SK-N-MC (cell line): ENCODE measurements around the gene ASPG.

ENCODE experiments used
- DNase-seq: peaks from one replicate; pipeline ENCODE4 v3.0.0-alpha.2; 2011; ENCODE audit warnings: low read depth, low spot score
- H3K27ac ChIP-seq: fragments of 200-600 bp; sonication (generic); 2 replicates; pipeline ENCODE4 v1.5.1; 2016; ENCODE audit warnings: mixed run types
- H3K36me3 ChIP-seq: fragments of 200-600 bp; sonication (generic); 2 replicates; pipeline ENCODE4 v1.6.1; 2017; ENCODE audit warnings: antibody characterized with exemption, low read length, mixed read lengths; ENCODE audit not compliant: insufficient read depth
- H3K4me3 ChIP-seq: fragments of 200-600 bp; sonication (generic); 2 replicates; pipeline ENCODE4 v1.5.1; 2016
- H3K9ac ChIP-seq: fragments of 200-600 bp; sonication (generic); 2 replicates; pipeline ENCODE4 v1.8.0; 2017; ENCODE audit warnings: mixed run types, mixed read lengths; ENCODE audit not compliant: insufficient read length
- H3K9me3 ChIP-seq: fragments of 200-600 bp; sonication (generic); 2 replicates; pipeline ENCODE4 v1.6.1; 2017; ENCODE audit warnings: low read depth, mild to moderate bottlenecking, antibody characterized with exemption, low read length, moderate library complexity, mixed read lengths
- EZH2 ChIP-seq: fragments of 200-600 bp; sonication (generic); IDR thresholded peaks from one replicate; pipeline ENCODE4 v1.6.1; 2017; ENCODE audit warnings: antibody characterized with exemption
- FOXP2 ChIP-seq: optimal IDR thresholded peaks from 2 replicates; pipeline ENCODE3; 2011; ENCODE audit warnings: mild to moderate bottlenecking, moderate library complexity; ENCODE audit not compliant: insufficient read depth; ENCODE audit errors: extremely low read length, control extremely low read depth
- POLR2AphosphoS5 ChIP-seq: IDR thresholded peaks from 2 replicates; pipeline ENCODE4 v1.6.1; 2012; ENCODE audit warnings: mild to moderate bottlenecking, low read depth, low read length, borderline replicate concordance

Gene ASPG

DNA sequence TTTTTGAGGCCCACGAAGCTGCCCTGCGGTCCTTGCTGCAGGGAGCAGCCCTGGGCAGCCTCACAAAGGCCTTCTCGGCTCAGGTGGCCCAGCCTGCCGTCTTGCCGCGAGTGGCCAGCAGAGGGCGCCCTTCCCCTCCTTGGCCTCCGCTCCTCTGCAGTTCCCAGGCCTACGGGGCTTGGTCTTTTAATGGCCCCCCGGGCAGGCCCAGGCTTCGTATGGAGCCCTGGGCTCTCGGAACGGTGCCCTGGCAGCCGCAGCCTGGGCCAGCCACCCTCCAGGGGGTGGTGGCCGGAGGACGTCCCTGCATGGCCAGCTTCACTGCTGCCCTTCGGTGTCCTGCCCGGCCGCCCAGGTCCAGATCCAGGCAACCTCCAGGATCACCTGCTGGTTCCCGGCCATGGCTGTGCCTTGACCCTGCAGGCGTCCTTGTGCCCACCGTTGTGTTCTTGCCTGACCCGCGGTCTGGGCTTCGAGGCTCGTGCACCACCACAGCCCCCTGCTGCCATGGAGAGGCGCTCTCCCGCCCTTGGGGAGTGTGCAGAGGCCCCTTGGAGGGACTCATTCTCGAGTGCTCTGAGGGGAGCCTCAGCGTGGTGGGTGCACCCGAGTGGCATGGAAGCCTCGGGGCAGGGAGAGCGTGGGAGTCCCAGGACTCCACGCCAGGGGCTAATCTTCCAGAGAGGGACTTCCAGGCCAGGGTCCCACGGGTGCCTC lies 9.4 kb downstream of the ASPG start:
- no peak overlapping the region for H3K9ac ChIP-seq
- no peaks in the 10 kb centered on the region for H3K9me3 ChIP-seq
- H3K4me3 ChIP-seq: peak overlapping the region; percentile 30; the same call in 1 of the 2 replicates
- H3K27ac ChIP-seq: no peak overlapping the region
- DNase-seq: no peak
- H3K36me3 ChIP-seq: no peaks in the 10 kb centered on the region
- no peak for TF ChIP-seq FOXP2
- no peak for TF ChIP-seq EZH2
- TF ChIP-seq POLR2AphosphoS5: no peak

DNA sequence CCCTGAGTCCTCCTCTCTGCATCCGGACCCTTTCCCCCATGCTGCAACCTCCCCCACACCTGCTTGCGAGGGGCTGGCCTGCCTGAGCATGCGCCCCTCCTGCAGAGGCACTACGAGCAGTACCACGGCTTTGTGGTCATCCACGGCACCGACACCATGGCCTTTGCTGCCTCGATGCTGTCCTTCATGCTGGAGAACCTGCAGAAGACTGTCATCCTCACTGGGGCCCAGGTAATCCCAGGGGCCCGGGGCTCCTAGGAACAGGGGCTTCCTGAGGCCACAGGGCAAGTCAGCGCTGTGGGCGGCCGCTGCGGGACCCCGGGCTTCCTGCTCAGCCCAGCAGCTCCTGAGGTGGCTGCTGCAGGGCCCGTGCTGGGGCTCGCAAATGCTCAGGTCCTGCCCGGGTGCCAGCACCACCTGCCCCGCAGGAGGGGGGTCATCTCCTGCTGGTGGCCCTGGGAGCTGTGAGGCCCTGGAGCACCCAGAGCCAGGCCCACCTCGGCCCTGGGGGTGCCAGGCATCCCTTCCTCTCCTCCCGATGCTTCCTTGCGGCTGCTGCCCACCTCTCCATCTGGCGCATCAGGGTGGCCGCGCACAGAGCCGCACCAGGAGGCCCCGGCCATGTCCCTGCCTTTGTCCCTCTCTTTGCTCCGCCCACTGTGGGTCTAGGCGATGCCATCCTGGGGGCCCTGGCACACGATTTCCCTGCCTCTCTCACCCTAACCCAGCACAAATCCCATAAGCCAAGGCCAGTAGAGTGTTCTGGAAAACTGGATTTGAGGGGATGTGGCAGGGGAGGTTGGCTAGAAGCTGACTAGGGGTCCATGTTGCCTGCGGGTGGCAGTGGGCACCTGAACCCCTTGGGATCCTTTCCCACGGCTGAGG lies 10.2 kb downstream of the ASPG start:
- Histone ChIP-seq H3K9ac (no peak overlapping the region), H3K9me3 (no peaks in the 10 kb centered on the region), H3K36me3 (no peaks in the 10 kb centered on the region), H3K27ac (no peak overlapping the region), H3K4me3 (no peak overlapping the region)
- TF ChIP-seq POLR2AphosphoS5 (no peak), EZH2 (no peak), FOXP2 (no peak)
- DNase-seq: no peak

DNA sequence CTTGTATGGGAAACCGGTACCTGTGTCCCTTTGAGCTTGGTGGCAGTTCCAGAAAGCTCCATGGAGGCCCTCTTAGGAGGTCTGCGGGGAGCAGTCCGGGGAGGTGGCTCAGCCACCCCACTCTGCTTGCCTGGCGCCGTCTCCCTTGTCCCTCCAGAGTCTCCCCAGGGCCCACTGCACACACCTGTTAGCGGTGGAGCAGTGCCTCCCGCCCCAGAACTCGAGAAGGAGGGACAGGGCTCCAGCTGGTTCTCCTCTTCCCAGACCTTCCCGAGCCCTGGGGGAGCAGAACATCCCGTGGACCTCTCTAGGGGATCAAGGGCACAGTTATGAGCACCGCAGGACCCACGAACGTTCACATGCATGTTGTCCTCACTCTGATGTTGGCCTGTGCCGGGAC lies 10.8 kb downstream of the ASPG start:
- Histone ChIP-seq H3K9me3 (no peaks in the 10 kb centered on the region), H3K4me3 (no peak overlapping the region), H3K27ac (no peak overlapping the region), H3K36me3 (no peaks in the 10 kb centered on the region), H3K9ac (no peak overlapping the region)
- TF ChIP-seq FOXP2: no peak
- no peak for TF ChIP-seq EZH2
- no peak for TF ChIP-seq POLR2AphosphoS5
- no peak for DNase-seq

DNA sequence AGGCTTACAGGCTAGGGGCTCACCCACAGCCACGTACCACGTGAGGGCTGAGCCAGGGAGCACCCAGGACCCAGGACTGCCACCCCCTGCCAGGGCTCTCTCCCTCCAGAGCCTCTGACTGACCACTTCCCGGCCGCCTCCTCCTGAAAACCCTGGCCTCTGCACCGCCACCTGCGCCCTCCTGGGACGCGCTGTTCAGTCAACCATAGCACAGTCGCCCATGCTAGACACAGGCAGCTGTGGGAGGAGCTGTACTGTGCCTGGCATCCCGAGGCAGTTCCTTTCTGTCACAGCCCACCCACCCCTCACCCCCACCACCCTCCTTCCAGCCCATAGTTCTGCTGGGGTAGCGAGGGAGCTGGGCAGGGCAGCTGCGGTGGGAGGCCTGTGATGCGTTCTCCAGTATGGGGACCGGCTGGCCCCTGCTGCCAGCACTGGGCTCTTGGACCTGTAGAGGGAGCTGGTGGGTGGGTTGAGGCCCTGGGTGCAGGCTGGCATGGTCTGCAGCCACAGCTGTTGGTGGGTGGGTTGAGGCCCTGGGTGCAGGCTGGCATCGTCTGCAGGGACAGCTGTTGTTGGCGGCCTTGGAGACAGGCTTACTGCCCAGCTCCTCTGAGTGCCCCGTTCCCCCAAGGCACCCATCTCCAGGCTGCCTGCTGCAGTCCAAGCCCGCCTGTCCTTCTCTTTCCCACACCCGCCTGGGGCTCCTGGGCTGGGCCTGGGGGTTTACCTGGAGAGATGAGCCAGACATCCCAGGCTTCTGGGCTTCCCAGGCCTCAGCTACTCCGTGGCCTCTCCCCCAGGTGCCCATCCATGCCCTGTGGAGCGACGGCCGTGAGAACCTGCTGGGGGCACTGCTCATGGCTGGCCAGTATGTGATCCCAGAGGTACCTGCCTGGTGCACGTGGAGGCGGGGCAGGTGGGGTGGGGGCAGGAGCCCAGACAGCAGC lies 11.5 kb downstream of the ASPG start:
- H3K27ac ChIP-seq: no peak overlapping the region

DNA sequence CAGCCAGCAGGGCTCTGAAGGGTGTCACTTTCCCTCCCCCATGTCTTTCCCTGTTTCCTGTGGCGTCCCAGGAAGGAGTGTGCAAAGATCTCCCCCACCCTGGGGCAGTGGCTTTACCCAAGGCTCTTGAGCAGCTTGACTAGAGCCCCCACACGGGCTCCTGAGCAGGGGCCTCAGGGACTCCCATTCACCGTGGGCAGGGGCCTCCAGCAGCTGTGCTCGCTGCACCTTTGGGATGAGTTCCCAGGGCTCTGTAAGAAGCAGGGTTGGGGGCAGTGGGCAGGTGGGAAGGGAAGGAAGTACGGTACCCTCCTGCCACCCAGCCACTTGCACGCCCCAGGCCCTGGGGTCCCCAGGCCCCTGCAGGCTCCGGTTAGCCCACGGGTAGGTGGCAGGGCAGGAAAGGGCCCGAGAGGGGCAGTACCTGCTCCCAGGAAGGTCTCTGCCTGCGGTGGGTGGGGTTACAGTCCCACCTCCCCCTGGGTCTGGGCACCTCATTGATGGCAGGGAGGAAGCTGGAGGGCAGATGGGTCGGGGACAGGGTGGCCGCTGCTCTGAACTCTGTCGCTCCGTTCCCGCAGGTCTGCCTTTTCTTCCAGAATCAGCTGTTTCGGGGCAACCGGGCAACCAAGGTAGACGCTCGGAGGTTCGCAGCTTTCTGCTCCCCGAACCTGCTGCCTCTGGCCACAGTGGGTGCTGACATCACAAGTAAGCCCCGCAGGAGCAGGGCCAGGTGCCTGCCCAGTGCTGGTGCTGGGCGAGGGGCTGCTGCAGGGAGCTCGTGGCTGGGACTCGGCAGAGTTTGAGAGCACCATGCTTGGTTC lies 13.0 kb downstream of the ASPG start:
- H3K27ac ChIP-seq: no peak overlapping the region
- TF ChIP-seq EZH2: no peak
- no peaks in the 10 kb centered on the region for H3K9me3 ChIP-seq
- DNase-seq: no peak
- no peak overlapping the region for H3K4me3 ChIP-seq
- H3K9ac ChIP-seq: no peak overlapping the region
- H3K36me3 ChIP-seq: no peaks in the 10 kb centered on the region

More for the DNA sequence above, 11.5 kb downstream of the ASPG start:
- H3K36me3 ChIP-seq: no peaks in the 10 kb centered on the region
- no peak overlapping the region for H3K9ac ChIP-seq
- DNase-seq: no peak
- no peak overlapping the region for H3K4me3 ChIP-seq
- no peaks in the 10 kb centered on the region for H3K9me3 ChIP-seq
- TF ChIP-seq FOXP2 (no peak), EZH2 (no peak), POLR2AphosphoS5 (no peak)

DNA sequence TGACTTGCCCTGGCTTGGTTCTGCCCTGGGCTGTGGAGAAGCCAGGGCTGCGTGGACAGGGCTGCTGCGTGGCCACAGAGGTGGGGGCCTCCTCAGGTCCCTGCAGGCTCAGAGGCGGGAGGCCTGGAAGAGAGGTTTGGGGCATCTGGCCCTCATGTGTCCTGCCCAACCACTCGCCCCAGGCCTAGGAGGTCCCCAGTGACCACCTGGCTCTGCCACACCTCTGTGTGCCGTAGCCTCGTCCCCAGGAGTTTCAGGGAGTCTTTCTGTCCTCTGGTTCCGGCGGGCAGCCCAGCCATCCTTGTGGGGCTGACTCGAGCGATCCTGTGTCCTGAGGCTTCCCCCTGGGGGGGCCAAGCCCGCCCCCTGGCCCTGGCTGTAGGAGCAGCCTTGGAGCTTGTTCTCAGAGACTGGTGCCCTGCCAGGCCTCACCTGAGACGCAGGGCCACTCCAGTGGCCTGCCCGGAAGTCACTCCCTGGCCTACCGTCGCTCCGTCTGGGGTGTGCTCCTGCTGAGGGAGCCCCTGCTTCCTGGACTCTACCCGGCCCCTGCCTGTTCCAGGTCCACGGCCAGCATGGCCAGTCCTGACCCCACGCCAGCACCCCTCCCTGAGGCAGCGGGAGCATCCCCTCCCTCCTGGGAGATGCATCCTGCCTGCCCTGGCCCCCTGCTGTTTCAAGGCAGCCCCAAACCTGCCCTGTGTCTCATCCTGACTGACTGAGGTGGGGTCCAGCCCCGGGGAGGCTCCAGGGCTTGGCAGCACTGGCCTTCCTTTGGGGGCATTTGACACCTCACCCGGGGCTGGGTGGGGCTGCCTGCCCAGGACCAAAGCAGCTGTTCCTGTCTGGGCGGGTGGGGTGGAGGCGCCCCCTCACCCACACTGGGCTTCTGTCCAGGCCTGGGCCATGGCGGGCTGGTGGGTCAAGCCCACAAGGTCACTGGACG lies 13.9 kb downstream of the ASPG start:
- no peak overlapping the region for H3K4me3 ChIP-seq
- TF ChIP-seq EZH2 (no peak), POLR2AphosphoS5 (no peak)
- no peak for DNase-seq
- no peaks in the 10 kb centered on the region for H3K36me3 ChIP-seq
- H3K9ac ChIP-seq: no peak overlapping the region
- no peaks in the 10 kb centered on the region for H3K9me3 ChIP-seq
- H3K27ac ChIP-seq: no peak overlapping the region
